H1 (cell line): ENCODE data around the gene AUH.

Experiments used
- CBX8 ChIP-seq: fragments of 300-800, 300-1000 bp; sonication (generic); IDR thresholded peaks from 2 replicates; pipeline ENCODE4 v1.7.1; 2016; ENCODE audit warnings: low read depth, low read length, borderline replicate concordance
- CHD2 ChIP-seq: IDR thresholded peaks from 2 replicates; pipeline ENCODE4 v1.6.1; 2012; ENCODE audit warnings: low read length, improper control_type of control experiment
- CTCF ChIP-seq, 3 experiments: IDR thresholded peaks; 1 replicate in 2 of 3; 2 replicates in 1 of 3; pipeline versions ENCODE4 v1.5.1 to v1.6.1; 2011; ENCODE audit warnings: low read length in 3 of 3, mild to moderate bottlenecking in 3 of 3, inconsistent platforms in 2 of 3, low read depth in 1 of 3, moderate library complexity in 1 of 3; ENCODE audit not compliant: insufficient read depth in 1 of 3; ENCODE audit errors: control extremely low read depth in 1 of 3
- MAX ChIP-seq: IDR thresholded peaks from 2 replicates; pipeline ENCODE4 v1.6.1; 2012; ENCODE audit warnings: inconsistent platforms

GRCh38 chr9:91231619-91232018 is 130.1 kb downstream of the AUH start:
- TF ChIP-seq MAX: no peak
- no peak for TF ChIP-seq CTCF (IDR thresholded peaks at IDR 0.05; ENCODE audit: control extremely low read depth in 1 of 3, insufficient read depth in 1 of 3, low read depth in 1 of 3, low read length in 3 of 3)
- TF ChIP-seq CBX8: no peak
- TF ChIP-seq CHD2: no peak
